SHP77 treated with DMSO at 0.1 percent for 48 hours (cell line): ENCODE data around the gene ZNF827.

ENCODE experiments used
- DNase-seq: peaks from one replicate; lab custom pipeline; 2025; lab: John Stamatoyannopoulos, UW

ZNF827 gene

GRCh38 chr4:145760961-145761929 lies 177.4 kb downstream of the ZNF827 start:
- DNase-seq: no peak

GRCh38 chr4:145760176-145760575 lies 178.4 kb downstream of the ZNF827 start:
- no peak for DNase-seq

GRCh38 chr4:145757188-145757587 lies 181.4 kb downstream of the ZNF827 start:
- DNase-seq: no peak

- no peak for DNase-seq
These were observed 182.4 kb downstream of the ZNF827 start for GRCh38 chr4:145756244-145756643.

- no peak for DNase-seq
These were observed 182.8 kb downstream of the ZNF827 start for GRCh38 chr4:145755802-145756201.

- no peak for DNase-seq
These were observed 195.0 kb downstream of the ZNF827 start for GRCh38 chr4:145743641-145744040.

GRCh38 chr4:145740806-145741205 lies 197.8 kb downstream of the ZNF827 start:
- DNase-seq: no peak

- no peak for DNase-seq
These were observed 198.8 kb downstream of the ZNF827 start for GRCh38 chr4:145739845-145740244.

- DNase-seq: peak; percentile 78
These were observed 202.3 kb downstream of the ZNF827 start for GRCh38 chr4:145736241-145736831.

- no peak for DNase-seq
These were observed 202.8 kb downstream of the ZNF827 start for GRCh38 chr4:145735827-145736226.

GRCh38 chr4:145735347-145735675 lies 203.3 kb downstream of the ZNF827 start:
- no peak for DNase-seq

- no peak for DNase-seq
These were observed 203.9 kb downstream of the ZNF827 start for GRCh38 chr4:145734576-145735346.

GRCh38 chr4:145734031-145734430 lies 204.6 kb downstream of the ZNF827 start:
- DNase-seq: no peak

GRCh38 chr4:145732895-145733880 lies 205.4 kb downstream of the ZNF827 start:
- peak; percentile 82 for DNase-seq

GRCh38 chr4:145732001-145732815 lies 206.4 kb downstream of the ZNF827 start:
- no peak for DNase-seq

GRCh38 chr4:145731028-145731427 lies 207.6 kb downstream of the ZNF827 start:
- peak; percentile 84 for DNase-seq

- DNase-seq: no peak
These were observed 208.6 kb downstream of the ZNF827 start for GRCh38 chr4:145730026-145730425.

GRCh38 chr4:145723336-145723735 lies 215.3 kb downstream of the ZNF827 start:
- no peak for DNase-seq

- DNase-seq: no peak
These were observed 216.1 kb downstream of the ZNF827 start for GRCh38 chr4:145722561-145722960.

- DNase-seq: no peak
These were observed 218.0 kb downstream of the ZNF827 start for GRCh38 chr4:145720656-145721055.
